Nephron progenitor cell (in vitro differentiated cells): Measurements from ENCODE around the gene CD79A.

Experiments
- DNase-seq: peaks from one replicate; pipeline ENCODE4 v3.0.0; 2021
- H3K27ac Mint-ChIP-seq: 2 replicates; pipeline ENCODE4 v1.8.0; 2021; ENCODE audit warnings: mild to moderate bottlenecking, moderate library complexity, mixed read lengths
- H3K27me3 Mint-ChIP-seq: 2 replicates; pipeline ENCODE4 v1.8.0; 2021; ENCODE audit warnings: mild to moderate bottlenecking, low read depth, mixed read lengths; ENCODE audit not compliant: poor library complexity
- H3K36me3 Mint-ChIP-seq: 2 replicates; pipeline ENCODE4 v1.8.0; 2021; ENCODE audit warnings: low read depth, mixed read lengths
- H3K4me1 Mint-ChIP-seq: 2 replicates; pipeline ENCODE4 v1.8.0; 2021; ENCODE audit warnings: mixed read lengths
- H3K4me3 Mint-ChIP-seq: 2 replicates; pipeline ENCODE4 v1.8.0; 2021; ENCODE audit warnings: mild to moderate bottlenecking, moderate library complexity, mixed read lengths
- H3K9me3 Mint-ChIP-seq: 2 replicates; pipeline ENCODE4 v1.8.0; 2021; ENCODE audit warnings: mild to moderate bottlenecking, moderate library complexity, mixed read lengths
- TF ChIP-seq, protein P1 (sequence below): fragments of 200-600 bp; sonication (generic); IDR thresholded peaks from 2 replicates; pipeline ENCODE4 v1.5.0; 2021; ENCODE audit warnings: antibody characterized with exemption

CD79A gene

DNA sequence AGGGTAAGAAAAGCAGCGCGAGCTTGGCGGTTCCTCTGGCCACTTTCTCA lies 32.3 kb upstream of the CD79A start, which contains the start of gene DMRTC2:
Gene DMRTC2 (plus strand): TSS at position 42 of the 50 bp plus-strand sequence. CDS start 2,387 bp downstream, outside the sequence.
- H3K27ac Mint-ChIP-seq, result no peak within 1 kb of the TSS
- no peaks in the 10 kb centered on the region for H3K4me1 Mint-ChIP-seq

DNA sequence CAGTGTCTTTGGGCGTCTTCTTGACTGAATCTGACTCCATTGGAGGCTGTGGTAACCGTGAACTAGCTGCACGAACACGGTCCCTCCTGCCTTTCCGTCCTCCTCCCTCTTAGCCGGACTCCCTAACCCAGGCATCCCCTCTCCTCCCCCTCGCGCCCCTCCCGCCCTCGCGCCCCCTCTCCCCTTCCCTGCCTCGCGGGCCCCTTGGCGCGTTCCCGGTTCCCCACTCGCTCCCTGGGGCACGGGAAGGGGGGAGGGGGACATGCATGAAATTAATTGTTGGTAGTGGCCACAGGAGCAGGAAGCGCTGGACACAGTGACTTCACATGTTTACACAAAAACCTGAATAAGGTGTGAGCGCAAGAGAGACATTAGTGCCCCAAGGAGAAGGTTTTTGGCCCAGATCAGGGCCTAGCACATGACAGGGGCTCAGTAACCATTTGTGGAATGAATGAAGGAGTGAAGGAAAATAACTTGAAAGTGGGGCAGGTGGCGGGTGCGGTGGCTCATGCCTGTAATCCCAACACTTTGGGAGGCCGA lies 32.0 kb upstream of the CD79A start:
- Mint-ChIP-seq H3K9me3 (peaks cover 30% of the 10 kb centered on the region), H3K27ac (no peak overlapping the region), H3K36me3 (no peaks in the 10 kb centered on the region), H3K4me1 (no peaks in the 10 kb centered on the region), H3K27me3 (peaks cover 52% of the 10 kb centered on the region), H3K4me3 (no peak overlapping the region)
- TF ChIP-seq, protein P1, sequence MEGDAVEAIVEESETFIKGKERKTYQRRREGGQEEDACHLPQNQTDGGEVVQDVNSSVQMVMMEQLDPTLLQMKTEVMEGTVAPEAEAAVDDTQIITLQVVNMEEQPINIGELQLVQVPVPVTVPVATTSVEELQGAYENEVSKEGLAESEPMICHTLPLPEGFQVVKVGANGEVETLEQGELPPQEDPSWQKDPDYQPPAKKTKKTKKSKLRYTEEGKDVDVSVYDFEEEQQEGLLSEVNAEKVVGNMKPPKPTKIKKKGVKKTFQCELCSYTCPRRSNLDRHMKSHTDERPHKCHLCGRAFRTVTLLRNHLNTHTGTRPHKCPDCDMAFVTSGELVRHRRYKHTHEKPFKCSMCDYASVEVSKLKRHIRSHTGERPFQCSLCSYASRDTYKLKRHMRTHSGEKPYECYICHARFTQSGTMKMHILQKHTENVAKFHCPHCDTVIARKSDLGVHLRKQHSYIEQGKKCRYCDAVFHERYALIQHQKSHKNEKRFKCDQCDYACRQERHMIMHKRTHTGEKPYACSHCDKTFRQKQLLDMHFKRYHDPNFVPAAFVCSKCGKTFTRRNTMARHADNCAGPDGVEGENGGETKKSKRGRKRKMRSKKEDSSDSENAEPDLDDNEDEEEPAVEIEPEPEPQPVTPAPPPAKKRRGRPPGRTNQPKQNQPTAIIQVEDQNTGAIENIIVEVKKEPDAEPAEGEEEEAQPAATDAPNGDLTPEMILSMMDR, result no peak
- no peak for DNase-seq

More for the DNA sequence above, 32.3 kb upstream of the CD79A start, which contains the start of gene DMRTC2:
- peaks cover 30% of the 10 kb centered on the region for H3K9me3 Mint-ChIP-seq
- no peak within 1 kb of the TSS for H3K4me3 Mint-ChIP-seq
- TF ChIP-seq, protein P1, result no peak
- peaks cover 49% of the 10 kb centered on the region for H3K27me3 Mint-ChIP-seq
- DNase-seq, result no peak
- no peaks in the 10 kb centered on the region for H3K36me3 Mint-ChIP-seq

DNA sequence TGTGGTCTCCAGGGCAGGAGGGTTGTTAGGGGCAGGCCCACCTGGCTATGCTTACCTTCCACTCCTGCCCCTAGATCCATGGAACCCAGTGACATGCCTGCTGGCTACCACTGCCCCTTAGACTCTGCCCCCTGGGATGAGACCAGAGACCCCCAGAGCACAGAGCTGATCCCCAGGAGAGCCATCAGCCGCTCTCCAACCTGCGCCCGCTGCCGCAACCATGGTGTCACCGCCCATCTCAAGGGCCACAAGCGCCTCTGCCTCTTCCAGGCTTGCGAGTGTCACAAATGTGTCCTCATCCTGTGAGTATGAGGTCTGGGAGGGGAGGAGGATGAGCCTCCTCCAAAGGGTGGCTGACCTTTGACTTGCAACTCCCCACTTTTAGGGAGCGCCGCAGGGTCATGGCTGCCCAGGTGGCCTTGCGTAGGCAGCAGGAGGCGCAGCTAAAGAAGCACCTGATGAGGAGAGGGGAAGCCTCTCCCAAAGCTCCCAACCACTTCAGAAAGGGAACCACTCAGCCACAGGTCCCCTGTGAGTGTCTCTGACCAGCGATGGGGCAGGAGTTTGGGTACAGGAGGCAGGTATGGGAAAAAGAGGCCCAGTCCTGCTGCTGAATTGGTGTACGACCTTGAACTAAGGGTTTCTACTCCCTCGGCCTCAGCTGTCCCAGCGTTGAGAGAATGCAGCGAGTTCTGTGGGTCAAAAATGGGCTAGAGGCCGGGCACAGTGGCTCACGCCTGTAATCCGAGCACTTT lies 29.6 kb upstream of the CD79A start:
- no peaks in the 10 kb centered on the region for H3K36me3 Mint-ChIP-seq
- DNase-seq, result no peak
- no peak overlapping the region for H3K27ac Mint-ChIP-seq
- no peaks in the 10 kb centered on the region for H3K4me1 Mint-ChIP-seq
- no peak overlapping the region for H3K4me3 Mint-ChIP-seq
- peaks cover 26% of the 10 kb centered on the region for H3K9me3 Mint-ChIP-seq
- peaks cover 74% of the 10 kb centered on the region for H3K27me3 Mint-ChIP-seq
- TF ChIP-seq, protein P1, result no peak

DNA sequence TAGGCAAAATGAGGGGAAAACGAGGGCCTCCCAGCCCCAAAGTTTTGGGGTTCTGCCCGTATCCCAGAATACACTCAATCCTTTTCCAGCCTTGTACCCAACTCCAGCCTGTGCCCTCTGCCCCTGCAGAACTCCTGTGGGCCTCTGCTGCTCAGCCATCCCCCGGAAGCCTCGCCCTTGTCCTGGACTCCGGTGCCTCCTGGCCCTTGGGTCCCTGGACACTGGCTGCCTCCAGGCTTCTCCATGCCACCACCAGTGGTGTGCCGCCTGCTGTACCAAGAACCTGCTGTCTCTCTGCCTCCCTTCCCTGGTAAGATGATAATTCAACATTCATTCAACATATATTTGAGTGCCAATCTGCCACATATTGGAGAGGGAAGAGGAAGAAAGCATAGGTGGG lies 28.4 kb upstream of the CD79A start:
- TF ChIP-seq, protein P1, result no peak
- Mint-ChIP-seq H3K9me3 (peaks cover 19% of the 10 kb centered on the region), H3K27ac (no peak overlapping the region), H3K27me3 (peaks cover 77% of the 10 kb centered on the region), H3K36me3 (no peaks in the 10 kb centered on the region), H3K4me3 (no peak overlapping the region), H3K4me1 (no peaks in the 10 kb centered on the region)
- DNase-seq, result no peak

DNA sequence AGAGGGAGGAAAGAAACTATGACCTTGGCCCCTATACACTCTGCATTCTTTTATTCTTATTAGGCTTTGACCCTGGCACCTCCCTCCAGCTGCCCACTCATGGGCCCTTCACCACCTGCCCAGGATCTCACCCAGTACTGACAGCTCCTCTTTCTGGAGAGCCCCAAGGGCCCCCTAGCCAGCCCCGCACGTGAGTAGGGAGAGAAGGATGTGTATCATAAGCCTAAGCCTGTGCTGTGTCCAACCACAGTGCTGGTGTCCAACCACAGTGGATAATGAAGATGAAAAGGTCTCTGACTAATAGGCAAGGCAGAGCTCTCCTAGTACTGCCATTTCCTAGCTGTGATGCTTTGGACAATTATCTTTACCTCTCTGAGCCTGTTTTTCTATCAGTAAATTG lies 28.0 kb upstream of the CD79A start:
- Mint-ChIP-seq H3K9me3 (peaks cover 15% of the 10 kb centered on the region), H3K27ac (no peak overlapping the region), H3K27me3 (peaks cover 78% of the 10 kb centered on the region), H3K4me1 (no peaks in the 10 kb centered on the region), H3K36me3 (no peaks in the 10 kb centered on the region), H3K4me3 (no peak overlapping the region)
- TF ChIP-seq, protein P1, result no peak
- DNase-seq, result no peak

DNA sequence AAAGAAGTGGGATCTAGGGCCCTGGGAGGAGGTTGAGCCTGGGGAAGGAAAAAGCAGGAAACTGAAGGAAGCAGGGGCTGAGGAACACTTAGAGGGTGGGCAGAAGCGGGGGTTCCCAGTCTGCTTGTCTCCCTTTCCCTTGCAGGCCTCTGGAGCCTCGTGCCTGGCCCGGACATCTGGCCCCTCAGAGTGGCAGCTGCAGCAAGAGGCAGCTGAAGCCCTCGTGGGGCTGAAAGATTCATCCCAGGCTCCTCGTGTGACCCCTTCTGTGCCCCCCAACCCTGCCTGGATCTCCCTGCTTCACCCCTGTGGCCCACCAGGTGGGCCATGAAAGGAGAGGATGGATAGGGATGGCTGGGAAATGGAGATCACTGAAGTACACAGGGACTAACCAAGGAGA lies 26.7 kb upstream of the CD79A start:
- H3K9me3 Mint-ChIP-seq, result peaks cover 7% of the 10 kb centered on the region
- no peak overlapping the region for H3K4me3 Mint-ChIP-seq
- H3K27ac Mint-ChIP-seq, result no peak overlapping the region
- peaks cover 85% of the 10 kb centered on the region for H3K27me3 Mint-ChIP-seq
- TF ChIP-seq, protein P1, result no peak
- no peaks in the 10 kb centered on the region for H3K36me3 Mint-ChIP-seq
- DNase-seq, result no peak
- no peaks in the 10 kb centered on the region for H3K4me1 Mint-ChIP-seq
